Right lobe of liver (tissue), 4 donors: ENCODE measurements around the gene APOA4.

Source experiments
- CTCF ChIP-seq, 4 donors: fragments of 200-600 bp in 3 of 4; fragments of 450-650 bp in 1 of 4; IDR thresholded peaks; one replicate each; pipeline versions ENCODE4 v1.5.1 to v1.8.0; 2016 to 2022; ENCODE audit warnings: antibody characterized with exemption in 4 of 4, mild to moderate bottlenecking in 2 of 4
- POLR2A ChIP-seq: fragments of 450-650 bp; IDR thresholded peaks from one replicate; pipeline ENCODE4 v1.6.1; 2017; ENCODE audit warnings: antibody characterized with exemption, mild to moderate bottlenecking
- donor health status: DM: no; HTN: no; CAD: no.
- donor health status: DM: no; HTN: no; CAD: no.
- donor health status: DM: no; HTN: yes; CAD: no.

GRCh38 chr11:116819049-116819448 is 4.1 kb downstream of the APOA4 start:
- TF ChIP-seq CTCF (IDR thresholded peaks at IDR 0.05) (no peak), POLR2A (no peak)
